C4-2B (cell line): ENCODE data around the gene AFMID.

ENCODE experiments used
- ZFX ChIP-seq: fragments of 450-650 bp; IDR thresholded peaks from 2 replicates; pipeline ENCODE4 v1.6.1; 2017
- TF ChIP-seq, protein P1 (sequence below): fragments of 450-650 bp; conservative IDR thresholded peaks from 2 replicates; pipeline ENCODE4 v1.5.1; 2017; ENCODE audit warnings: mild to moderate bottlenecking

DNA sequence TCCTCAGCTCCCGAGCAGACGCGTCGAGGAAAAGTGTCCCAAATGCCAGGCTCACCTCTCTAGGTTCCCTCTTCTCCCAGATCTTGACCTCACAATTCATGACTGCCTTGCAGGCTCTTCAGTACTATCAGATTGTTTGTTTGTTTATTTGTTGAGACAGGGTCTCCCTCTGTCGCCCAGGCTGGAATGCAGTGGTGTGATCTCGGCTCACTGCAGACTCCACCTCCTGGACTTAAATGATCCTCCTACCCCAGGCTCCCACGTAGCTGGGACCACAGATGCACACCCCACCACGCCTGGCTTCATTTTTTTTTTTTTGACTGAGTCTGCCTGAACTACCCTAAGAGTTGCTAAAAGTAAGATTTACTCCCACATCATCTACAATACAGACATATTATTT lies 60.1 kb downstream of the AFMID start:
- TF ChIP-seq, protein P1, sequence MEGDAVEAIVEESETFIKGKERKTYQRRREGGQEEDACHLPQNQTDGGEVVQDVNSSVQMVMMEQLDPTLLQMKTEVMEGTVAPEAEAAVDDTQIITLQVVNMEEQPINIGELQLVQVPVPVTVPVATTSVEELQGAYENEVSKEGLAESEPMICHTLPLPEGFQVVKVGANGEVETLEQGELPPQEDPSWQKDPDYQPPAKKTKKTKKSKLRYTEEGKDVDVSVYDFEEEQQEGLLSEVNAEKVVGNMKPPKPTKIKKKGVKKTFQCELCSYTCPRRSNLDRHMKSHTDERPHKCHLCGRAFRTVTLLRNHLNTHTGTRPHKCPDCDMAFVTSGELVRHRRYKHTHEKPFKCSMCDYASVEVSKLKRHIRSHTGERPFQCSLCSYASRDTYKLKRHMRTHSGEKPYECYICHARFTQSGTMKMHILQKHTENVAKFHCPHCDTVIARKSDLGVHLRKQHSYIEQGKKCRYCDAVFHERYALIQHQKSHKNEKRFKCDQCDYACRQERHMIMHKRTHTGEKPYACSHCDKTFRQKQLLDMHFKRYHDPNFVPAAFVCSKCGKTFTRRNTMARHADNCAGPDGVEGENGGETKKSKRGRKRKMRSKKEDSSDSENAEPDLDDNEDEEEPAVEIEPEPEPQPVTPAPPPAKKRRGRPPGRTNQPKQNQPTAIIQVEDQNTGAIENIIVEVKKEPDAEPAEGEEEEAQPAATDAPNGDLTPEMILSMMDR, result no peak
- TF ChIP-seq ZFX, result no peak
